IMR-90 (cell line): ENCODE data around the gene ADGRG3.

ENCODE experiments used
- CEBPB ChIP-seq: IDR thresholded peaks from 2 replicates; pipeline ENCODE4 v1.6.1; 2012; ENCODE audit warnings: low read depth, low read length, improper control_type of control experiment
- CTCF ChIP-seq: conservative IDR thresholded peaks from 2 replicates; pipeline ENCODE4 v1.5.1; 2012; ENCODE audit warnings: mild to moderate bottlenecking, low read depth, low read length, improper control_type of control experiment
- POLR2A ChIP-seq: IDR thresholded peaks from 2 replicates; pipeline ENCODE4 v1.6.1; 2012; ENCODE audit warnings: mild to moderate bottlenecking, low read depth, low read length
- RAD21 ChIP-seq: IDR thresholded peaks from 2 replicates; pipeline ENCODE4 v1.6.1; 2012; ENCODE audit warnings: low read length, improper control_type of control experiment
- RFX5 ChIP-seq: IDR thresholded peaks from 2 replicates; pipeline ENCODE4 v1.8.0; 2012; ENCODE audit warnings: low read depth, mild to moderate bottlenecking, low read length, moderate library complexity
- SMC3 ChIP-seq: fragments of 150-350 bp; IDR thresholded peaks from 2 replicates; pipeline ENCODE4 v1.6.1; 2016; ENCODE audit warnings: low read depth, mild to moderate bottlenecking, antibody characterized with exemption, low read length, moderate library complexity

GRCh38 chr16:57711346-57711745 lies 43.2 kb downstream of the ADGRG3 start:
- TF ChIP-seq CTCF (no peak), CEBPB (no peak), SMC3 (no peak), POLR2A (no peak), RFX5 (no peak), RAD21 (no peak)
